Lower leg skin (tissue), 4 donors: ENCODE results near the gene OR10V1. TPM values are rescaled to one million over a fixed set of nuclear protein-coding genes. Genes with fewer than 3 reads are reported as not detected.

Experiments used
- DNase-seq, 2 donors: peaks; one replicate each; pipeline ENCODE4 v3.0.0-alpha.2; 2019; ENCODE audit warnings: low spot score in 2 of 2
- H3K4me3 ChIP-seq: fragments of 200-600 bp; sonication (generic); 2 replicates; pipeline ENCODE4 v1.5.1; 2017; ENCODE audit warnings: mild to moderate bottlenecking, low read depth; ENCODE audit not compliant: poor library complexity, severe bottlenecking
- POLR2A ChIP-seq, 2 donors: fragments of 450-650 bp; IDR thresholded peaks; one replicate each; pipeline ENCODE4 v1.6.1; 2016 to 2017; ENCODE audit warnings: antibody characterized with exemption in 2 of 2, mild to moderate bottlenecking in 1 of 2, moderate library complexity in 1 of 2
- WGBS, 2 donors: methylation state at CpG; one replicate each; pipeline ENCODE4 v1.1.5; 2018; 5-methylcytosine and 5-hydroxymethylcytosine counted together
- intact Hi-C: fragments of 100-400 bp; cut with DNase I; formaldehyde crosslinking; loops from one replicate; pipeline ENCODE4 v1.15.0; 2023; ENCODE audit warnings: low total_unique reads
- total RNA-seq, 4 donors: library from RNA; depleted of rRNA; stranded (reverse); fragments of >200 nt; gene quantifications; one replicate each; pipeline ENCODE4 v1.1.0, GENCODE V29; 2016
- TF ChIP-seq, protein P1 (sequence below), 3 donors: fragments of 450-650 bp; IDR thresholded peaks; one replicate each; pipeline ENCODE4 v1.5.1; 2016; ENCODE audit warnings: antibody characterized with exemption in 3 of 3, mild to moderate bottlenecking in 3 of 3, moderate library complexity in 2 of 3

OR10V1 gene
- total RNA-seq, 4 donors from 2014 or later: not detected

DNA sequence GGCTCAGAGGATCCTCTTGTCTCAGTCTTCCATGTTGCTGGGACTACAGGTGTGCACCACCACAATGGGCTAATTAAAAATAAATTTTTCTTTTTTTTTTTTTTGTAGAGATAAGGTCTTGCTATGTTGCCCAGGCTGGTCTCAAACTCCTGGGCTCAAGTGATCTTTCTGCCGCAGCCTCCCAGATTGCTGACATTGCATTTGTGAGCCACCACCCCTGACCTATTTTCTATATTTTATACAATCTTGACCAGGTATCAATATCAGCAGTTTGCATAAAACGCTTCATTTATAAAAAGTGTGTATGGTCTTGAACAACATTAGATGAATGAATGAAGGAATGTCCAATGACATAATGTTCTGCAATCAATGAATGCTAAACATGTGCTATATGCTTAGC, 32.5 kb upstream of the OR10V1 start:
- H3K4me3 ChIP-seq: no peak overlapping the region
- no peak for TF ChIP-seq POLR2A (IDR thresholded peaks at IDR 0.05)
- TF ChIP-seq, protein P1, sequence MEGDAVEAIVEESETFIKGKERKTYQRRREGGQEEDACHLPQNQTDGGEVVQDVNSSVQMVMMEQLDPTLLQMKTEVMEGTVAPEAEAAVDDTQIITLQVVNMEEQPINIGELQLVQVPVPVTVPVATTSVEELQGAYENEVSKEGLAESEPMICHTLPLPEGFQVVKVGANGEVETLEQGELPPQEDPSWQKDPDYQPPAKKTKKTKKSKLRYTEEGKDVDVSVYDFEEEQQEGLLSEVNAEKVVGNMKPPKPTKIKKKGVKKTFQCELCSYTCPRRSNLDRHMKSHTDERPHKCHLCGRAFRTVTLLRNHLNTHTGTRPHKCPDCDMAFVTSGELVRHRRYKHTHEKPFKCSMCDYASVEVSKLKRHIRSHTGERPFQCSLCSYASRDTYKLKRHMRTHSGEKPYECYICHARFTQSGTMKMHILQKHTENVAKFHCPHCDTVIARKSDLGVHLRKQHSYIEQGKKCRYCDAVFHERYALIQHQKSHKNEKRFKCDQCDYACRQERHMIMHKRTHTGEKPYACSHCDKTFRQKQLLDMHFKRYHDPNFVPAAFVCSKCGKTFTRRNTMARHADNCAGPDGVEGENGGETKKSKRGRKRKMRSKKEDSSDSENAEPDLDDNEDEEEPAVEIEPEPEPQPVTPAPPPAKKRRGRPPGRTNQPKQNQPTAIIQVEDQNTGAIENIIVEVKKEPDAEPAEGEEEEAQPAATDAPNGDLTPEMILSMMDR (IDR thresholded peaks at IDR 0.05): no peak
- WGBS, 2 donors: 83% methylated on average over 2 of the region's 2 CpGs
- no peak for DNase-seq
- intact Hi-C loops: no loop called here

DNA sequence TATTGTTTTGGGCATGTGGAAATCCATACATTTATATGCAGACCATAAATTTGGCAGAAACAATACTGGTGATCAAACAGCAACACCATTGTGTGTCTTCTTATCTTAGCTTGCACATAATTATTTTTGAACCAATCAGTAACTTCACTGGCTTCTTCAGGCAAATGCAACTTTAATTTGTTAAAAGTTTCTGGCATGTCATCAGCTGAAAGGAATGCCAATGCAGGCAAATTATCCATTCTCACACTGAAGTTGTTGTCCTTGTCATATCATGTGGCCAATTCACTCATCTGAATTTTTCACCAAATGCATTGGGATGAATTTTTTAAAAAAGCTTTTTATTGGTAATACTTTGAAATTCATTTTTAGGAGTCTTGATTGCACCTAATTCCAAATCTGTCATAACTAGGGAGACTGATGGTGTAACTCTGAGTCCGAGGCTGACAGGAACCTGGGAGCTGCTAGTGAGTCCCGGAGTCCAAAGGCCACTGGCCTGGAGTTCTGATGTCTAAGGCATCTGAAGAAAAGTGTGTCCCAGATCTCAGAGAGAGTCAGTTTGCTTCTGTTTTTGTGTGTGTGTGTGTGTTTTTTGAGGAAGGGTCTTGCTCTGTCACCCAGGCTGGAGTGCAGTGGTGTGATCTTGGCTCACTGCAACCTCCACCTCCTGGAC, 17.4 kb upstream of the OR10V1 start:
- no peak overlapping the region for H3K4me3 ChIP-seq
- TF ChIP-seq, protein P1 (IDR thresholded peaks at IDR 0.05): no peak
- no peak for TF ChIP-seq POLR2A (IDR thresholded peaks at IDR 0.05)
- 84 to 91% methylated on average over 2 of the region's 2 CpGs for WGBS, 2 donors
- intact Hi-C loops: no loop called here
- no peak for DNase-seq

DNA sequence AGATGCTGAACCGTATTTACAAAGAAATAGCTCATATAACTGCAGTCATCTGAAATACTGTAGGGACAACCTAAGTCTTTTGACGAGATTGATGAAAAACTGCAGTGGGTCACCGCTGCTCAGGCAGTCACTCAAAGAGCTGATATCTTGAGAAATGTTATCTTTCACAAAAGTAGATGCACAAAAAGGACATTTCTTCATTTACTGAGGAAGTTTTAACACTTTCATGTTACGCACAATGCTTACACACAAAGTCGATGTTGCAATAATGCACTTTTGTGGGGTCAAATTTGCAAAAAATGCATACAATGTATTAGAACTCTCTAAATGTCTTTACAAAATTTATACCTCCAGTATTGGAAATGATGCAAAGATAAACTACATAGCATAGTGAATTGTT, 16.2 kb upstream of the OR10V1 start:
- WGBS, 2 donors: 74 to 85% methylated on average over 5 of the region's 5 CpGs
- TF ChIP-seq POLR2A (IDR thresholded peaks at IDR 0.05): no peak
- TF ChIP-seq, protein P1 (IDR thresholded peaks at IDR 0.05): no peak
- intact Hi-C loops: no loop called here

DNA sequence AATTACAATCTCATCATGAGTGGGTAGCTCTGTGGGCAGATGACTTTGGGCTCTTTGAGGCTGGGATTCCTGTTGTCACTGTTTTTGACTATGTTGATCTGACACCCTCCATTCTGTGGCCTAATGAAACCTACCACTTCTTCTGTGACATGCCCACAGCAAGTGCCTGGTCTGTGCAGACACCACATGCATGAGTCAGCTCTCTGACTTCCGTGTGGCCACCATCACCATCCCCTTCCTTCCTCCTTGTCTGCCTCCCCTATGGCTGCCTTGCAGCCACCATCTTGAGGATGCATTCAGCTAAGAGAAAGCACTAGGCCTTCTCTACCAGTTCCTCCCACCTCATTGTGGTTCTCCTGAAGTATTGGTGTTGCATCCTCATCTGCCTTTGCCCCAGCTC, 15.3 kb upstream of the OR10V1 start:
- intact Hi-C loops: no loop called here
- WGBS, 2 donors: 50 to 67% methylated on average over 1 of the region's 1 CpG
- H3K4me3 ChIP-seq: no peak overlapping the region
- DNase-seq: no peak
- no peak for TF ChIP-seq POLR2A (IDR thresholded peaks at IDR 0.05)
- TF ChIP-seq, protein P1 (IDR thresholded peaks at IDR 0.05): no peak

More for the DNA sequence above, 16.2 kb upstream of the OR10V1 start:
- DNase-seq: no peak
- no peak overlapping the region for H3K4me3 ChIP-seq

DNA sequence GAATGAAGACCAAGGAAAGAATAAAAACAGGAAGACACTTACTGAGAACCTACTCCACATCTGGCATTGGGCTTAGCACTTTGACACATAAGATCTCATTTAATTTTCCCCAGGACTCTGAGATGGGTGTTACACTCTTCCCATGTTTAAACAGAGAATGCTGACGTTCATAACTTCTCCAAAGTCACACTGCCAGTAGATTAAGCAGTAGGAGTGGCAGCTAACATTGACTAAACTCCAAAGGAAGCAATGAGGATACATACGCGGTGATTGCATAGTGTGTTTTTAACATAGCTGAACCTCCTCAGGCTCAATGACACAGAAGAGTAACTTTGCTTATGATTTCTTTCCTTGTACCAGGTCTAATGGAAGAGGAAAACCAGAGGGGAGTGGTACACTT, 14.5 kb upstream of the OR10V1 start:
- WGBS, 2 donors: 64 to 74% methylated on average over 3 of the region's 3 CpGs
- DNase-seq: no peak
- H3K4me3 ChIP-seq: no peak overlapping the region
- intact Hi-C loops: no loop called here
- TF ChIP-seq, protein P1 (IDR thresholded peaks at IDR 0.05): no peak
- TF ChIP-seq POLR2A (IDR thresholded peaks at IDR 0.05): no peak

DNA sequence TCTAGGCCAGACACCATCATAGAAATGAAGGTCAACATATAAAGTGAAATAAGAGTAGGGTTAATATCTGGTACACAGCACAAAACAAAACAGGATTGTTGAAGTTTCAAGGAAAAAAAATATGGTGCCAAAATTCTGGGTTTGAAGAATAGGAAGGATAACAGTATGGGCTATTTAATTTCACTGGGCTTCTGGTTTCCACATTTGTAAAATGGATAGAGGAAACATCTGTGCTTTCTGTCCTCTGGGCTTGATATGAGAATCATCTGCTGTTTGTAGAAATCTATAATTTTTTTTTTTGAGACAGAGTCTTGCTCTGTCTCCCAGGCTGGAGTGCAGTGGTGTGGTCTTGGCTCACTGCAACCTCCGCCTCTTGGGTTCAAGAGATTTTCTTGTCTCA, 13.8 kb upstream of the OR10V1 start:
- TF ChIP-seq, protein P1 (IDR thresholded peaks at IDR 0.05): no peak
- TF ChIP-seq POLR2A (IDR thresholded peaks at IDR 0.05): no peak
- no peak for DNase-seq
- intact Hi-C loops: no loop called here
- no peak overlapping the region for H3K4me3 ChIP-seq
- WGBS, 2 donors: 93% methylated on average over 1 of the region's 1 CpG
